Bronchial epithelial cell (primary cell): Measurements from ENCODE around the gene PIK3CB. TPM values are rescaled to one million over a fixed set of nuclear protein-coding genes. Genes with fewer than 3 reads are reported as not detected.
A peak's percentile ranks its signal among the peaks of the same experiment; 100 is the strongest.

Experiments
- DNase-seq: peaks from one replicate; pipeline ENCODE4 v3.0.0-alpha.2; 2010; ENCODE audit warnings: low read depth
- FAIRE-seq: peaks from 2 replicates; lab custom pipeline; 2011; peaks lifted over from hg19 to GRCh38; lab: Jason Lieb, UNC
- H3K27me3 ChIP-seq: 2 replicates; pipeline ENCODE4 v1.5.1; 2011; ENCODE audit warnings: low read length; ENCODE audit not compliant: control insufficient read depth, insufficient read depth
- H3K36me3 ChIP-seq: 2 replicates; pipeline ENCODE4 v1.5.1; 2011; ENCODE audit warnings: low read length; ENCODE audit not compliant: control insufficient read depth, insufficient read depth
- H3K4me3 ChIP-seq: 2 replicates; pipeline ENCODE4 v1.5.1; 2011; ENCODE audit warnings: mild to moderate bottlenecking, low read depth, low read length, control low read depth
- CTCF ChIP-seq: IDR thresholded peaks from 2 replicates; pipeline ENCODE4 v1.5.1; 2011; ENCODE audit warnings: mild to moderate bottlenecking, moderate library complexity, low read length, control low read depth, inconsistent platforms; ENCODE audit not compliant: insufficient read depth, severe bottlenecking
- total RNA-seq: library from RNA; depleted of rRNA; stranded (reverse); fragments of >200 nt; gene quantifications from 2 replicates; pipeline ENCODE4 v1.2.1, GENCODE V29; 2014

The PIK3CB gene
- total RNA-seq, 1 donor from 2014 or later = 11.3 TPM

- DNase-seq (peak; percentile 86), FAIRE-seq (no peak)
- no peaks in the 10 kb centered on the region for H3K27me3 ChIP-seq
- no peak overlapping the region for H3K4me3 ChIP-seq
- TF ChIP-seq CTCF = no peak
- H3K36me3 ChIP-seq = no peaks in the 10 kb centered on the region
These were observed 140.3 kb downstream of the PIK3CB start for GRCh38 chr3:138694287-138695007.

GRCh38 chr3:138692152-138692551 is 142.6 kb downstream of the PIK3CB start:
- no peak for FAIRE-seq
- Histone ChIP-seq H3K36me3 (no peaks in the 10 kb centered on the region), H3K4me3 (no peak overlapping the region), H3K27me3 (no peaks in the 10 kb centered on the region)
- no peak for TF ChIP-seq CTCF
- DNase-seq = no peak

GRCh38 chr3:138691351-138691750 is 143.4 kb downstream of the PIK3CB start:
- FAIRE-seq (no peak), DNase-seq (no peak)
- Histone ChIP-seq H3K4me3 (no peak overlapping the region), H3K36me3 (no peaks in the 10 kb centered on the region), H3K27me3 (no peaks in the 10 kb centered on the region)
- TF ChIP-seq CTCF = no peak

- no peaks in the 10 kb centered on the region for H3K36me3 ChIP-seq
- FAIRE-seq = no peak
- H3K27me3 ChIP-seq = no peaks in the 10 kb centered on the region
- no peak for DNase-seq
- TF ChIP-seq CTCF = no peak
- H3K4me3 ChIP-seq = no peak overlapping the region
These were observed 144.7 kb downstream of the PIK3CB start for GRCh38 chr3:138690036-138690435.

DNA sequence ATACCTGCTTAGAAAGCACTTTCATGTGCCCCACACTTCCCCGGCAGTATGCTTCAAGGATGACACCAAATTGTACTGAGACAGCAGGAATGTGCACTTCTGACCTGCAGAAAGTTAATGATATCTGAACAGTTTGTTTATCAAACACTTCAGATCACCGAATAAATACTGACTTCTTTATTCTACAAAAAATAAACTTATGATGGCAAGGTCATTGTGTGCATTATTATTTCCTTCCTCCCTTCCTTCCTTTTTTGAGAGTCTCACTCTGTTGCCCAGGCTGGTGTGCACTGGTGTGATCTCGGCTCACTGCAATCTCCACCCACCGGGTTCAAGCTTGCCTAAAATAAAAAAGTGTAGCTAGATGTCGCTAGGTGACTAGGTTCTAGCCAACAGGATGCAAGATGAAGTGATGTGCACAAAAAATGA is 145.8 kb downstream of the PIK3CB start:
- FAIRE-seq = no peak
- H3K4me3 ChIP-seq = no peak overlapping the region
- TF ChIP-seq CTCF = no peak
- peak; percentile 14 for DNase-seq
- H3K27me3 ChIP-seq = no peaks in the 10 kb centered on the region
- H3K36me3 ChIP-seq = no peaks in the 10 kb centered on the region

- Histone ChIP-seq H3K27me3 (no peaks in the 10 kb centered on the region), H3K4me3 (no peak overlapping the region), H3K36me3 (peaks cover 1% of the 10 kb centered on the region)
- FAIRE-seq (no peak), DNase-seq (peak; percentile 35)
- TF ChIP-seq CTCF = no peak
These were observed 147.5 kb downstream of the PIK3CB start for GRCh38 chr3:138687236-138687635.
